Neural crest cell (in vitro differentiated cells): Measurements from ENCODE around the gene GIPC1. TPM values are rescaled to one million over a fixed set of nuclear protein-coding genes. Genes with fewer than 3 reads are reported as not detected.

ENCODE experiments used
- DNase-seq: peaks from one replicate; pipeline ENCODE4 v3.0.0; 2021; ENCODE audit warnings: low read depth, mixed read lengths, low spot score
- H3K27ac Mint-ChIP-seq: one replicate; pipeline ENCODE4 v1.8.0; 2021; ENCODE audit warnings: mild to moderate bottlenecking, mixed read lengths; ENCODE audit not compliant: unreplicated experiment
- H3K27me3 Mint-ChIP-seq: 2 replicates; pipeline ENCODE4 v1.8.0; 2021; ENCODE audit warnings: low read depth, mild to moderate bottlenecking, mixed read lengths
- H3K36me3 Mint-ChIP-seq: 2 replicates; pipeline ENCODE4 v1.8.0; 2021; ENCODE audit warnings: low read depth, mild to moderate bottlenecking, mixed read lengths
- H3K4me1 Mint-ChIP-seq: 2 replicates; pipeline ENCODE4 v1.8.0; 2021; ENCODE audit warnings: mixed read lengths
- H3K4me3 Mint-ChIP-seq: one replicate; pipeline ENCODE4 v1.8.0; 2021; ENCODE audit warnings: mild to moderate bottlenecking, mixed read lengths
- H3K9me3 Mint-ChIP-seq: 2 replicates; pipeline ENCODE4 v1.8.0; 2021; ENCODE audit warnings: mixed read lengths
- CTCF ChIP-seq: fragments of 200-600 bp; sonication (generic); conservative IDR thresholded peaks from 2 replicates; pipeline ENCODE4 v1.5.0; 2021; ENCODE audit warnings: antibody characterized with exemption, mild to moderate bottlenecking
- total RNA-seq: library from RNA; stranded (reverse); gene quantifications from 2 replicates; pipeline ENCODE4 v1.2.1, GENCODE V29; 2021

GIPC1 gene
- total RNA-seq, 1 donor from 2014 or later: 72.5 TPM

- Mint-ChIP-seq H3K27ac (no peak overlapping the region), H3K36me3 (peaks cover 2% of the 10 kb centered on the region), H3K4me3 (no peak overlapping the region), H3K9me3 (no peaks in the 10 kb centered on the region), H3K4me1 (peaks cover 16% of the 10 kb centered on the region), H3K27me3 (peaks cover 9% of the 10 kb centered on the region)
- no peak for TF ChIP-seq CTCF
- no peak for DNase-seq
Measured at GRCh38 chr19:14473073-14473977, 22.6 kb downstream of the GIPC1 start.

DNA sequence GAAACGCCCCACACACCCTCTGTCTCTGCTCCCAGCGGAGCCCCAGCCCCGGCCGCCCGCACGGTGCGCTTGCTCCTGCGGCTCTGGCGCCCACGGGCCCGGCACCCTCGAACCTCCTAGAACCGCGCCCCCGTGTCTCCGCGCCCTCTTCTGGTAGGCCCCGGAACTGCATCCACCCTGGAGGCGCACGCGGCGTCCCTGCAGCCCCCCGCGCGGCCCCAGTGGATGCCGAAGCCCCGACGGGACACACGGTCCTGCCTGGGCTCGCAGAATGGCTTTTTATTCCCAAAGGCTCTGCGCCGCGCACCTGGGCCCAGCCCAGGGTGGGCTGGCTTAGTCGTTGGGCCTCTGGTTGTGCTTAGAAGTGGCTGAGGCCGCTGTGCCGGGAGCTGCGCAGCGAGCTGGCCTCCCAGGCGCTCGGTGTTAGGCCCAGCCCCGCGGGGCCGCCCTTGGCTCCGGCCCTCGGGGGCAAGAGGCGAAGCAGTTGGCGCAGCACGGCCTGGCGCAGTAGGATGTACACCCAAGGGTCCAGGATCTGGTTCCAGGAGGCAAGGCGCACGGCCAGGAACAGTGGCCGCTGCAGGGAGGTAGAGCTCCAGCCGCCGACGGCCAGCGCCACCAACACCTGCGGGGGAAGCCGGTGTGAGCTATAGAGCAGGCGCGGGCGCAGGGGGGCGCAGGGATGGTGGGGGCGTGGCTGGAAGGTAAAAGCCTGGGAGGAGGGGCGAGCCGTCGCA, 23.6 kb downstream of the GIPC1 start:
- peak; percentile 99 for TF ChIP-seq CTCF
- Mint-ChIP-seq H3K4me3 (no peak overlapping the region), H3K36me3 (peaks cover 2% of the 10 kb centered on the region), H3K4me1 (peaks cover 16% of the 10 kb centered on the region), H3K27me3 (peaks cover 9% of the 10 kb centered on the region), H3K27ac (no peak overlapping the region), H3K9me3 (no peaks in the 10 kb centered on the region)
- DNase-seq: peak; percentile 95

DNA sequence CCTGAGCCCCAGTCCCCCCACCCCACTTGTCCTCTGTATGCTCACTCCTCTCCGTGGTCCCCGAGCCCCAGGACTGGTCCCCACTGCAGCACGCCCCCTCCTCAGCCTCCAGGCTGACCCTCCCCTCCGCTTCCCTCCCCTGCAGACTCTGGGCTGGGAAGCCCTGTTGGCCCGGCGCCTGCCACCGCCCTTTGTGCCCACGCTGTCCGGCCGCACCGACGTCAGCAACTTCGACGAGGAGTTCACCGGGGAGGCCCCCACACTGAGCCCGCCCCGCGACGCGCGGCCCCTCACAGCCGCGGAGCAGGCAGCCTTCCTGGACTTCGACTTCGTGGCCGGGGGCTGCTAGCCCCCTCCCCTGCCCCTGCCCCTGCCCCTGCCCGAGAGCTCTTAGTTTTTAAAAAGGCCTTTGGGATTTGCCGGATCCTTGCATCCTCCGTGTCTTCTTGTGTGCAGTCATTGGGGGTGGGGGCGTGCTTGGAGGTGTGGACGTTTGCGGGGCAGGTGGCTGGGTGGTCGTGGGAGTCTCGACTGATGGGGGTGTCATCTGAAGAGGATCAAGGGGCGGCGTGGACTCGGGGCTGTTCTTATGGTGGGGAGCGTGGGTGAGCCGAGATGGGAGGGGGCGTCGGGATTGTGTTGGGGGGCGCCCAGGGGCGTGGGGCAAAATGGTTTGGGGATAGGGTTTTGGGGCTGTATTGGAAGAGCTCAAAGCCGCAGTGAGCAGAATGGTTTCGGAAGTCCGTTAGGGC, 24.3 kb downstream of the GIPC1 start:
- Mint-ChIP-seq H3K4me3 (no peak overlapping the region), H3K27me3 (peaks cover 8% of the 10 kb centered on the region), H3K4me1 (peaks cover 14% of the 10 kb centered on the region), H3K27ac (no peak overlapping the region), H3K36me3 (peaks cover 1% of the 10 kb centered on the region), H3K9me3 (no peaks in the 10 kb centered on the region)
- TF ChIP-seq CTCF: no peak
- no peak for DNase-seq

DNA sequence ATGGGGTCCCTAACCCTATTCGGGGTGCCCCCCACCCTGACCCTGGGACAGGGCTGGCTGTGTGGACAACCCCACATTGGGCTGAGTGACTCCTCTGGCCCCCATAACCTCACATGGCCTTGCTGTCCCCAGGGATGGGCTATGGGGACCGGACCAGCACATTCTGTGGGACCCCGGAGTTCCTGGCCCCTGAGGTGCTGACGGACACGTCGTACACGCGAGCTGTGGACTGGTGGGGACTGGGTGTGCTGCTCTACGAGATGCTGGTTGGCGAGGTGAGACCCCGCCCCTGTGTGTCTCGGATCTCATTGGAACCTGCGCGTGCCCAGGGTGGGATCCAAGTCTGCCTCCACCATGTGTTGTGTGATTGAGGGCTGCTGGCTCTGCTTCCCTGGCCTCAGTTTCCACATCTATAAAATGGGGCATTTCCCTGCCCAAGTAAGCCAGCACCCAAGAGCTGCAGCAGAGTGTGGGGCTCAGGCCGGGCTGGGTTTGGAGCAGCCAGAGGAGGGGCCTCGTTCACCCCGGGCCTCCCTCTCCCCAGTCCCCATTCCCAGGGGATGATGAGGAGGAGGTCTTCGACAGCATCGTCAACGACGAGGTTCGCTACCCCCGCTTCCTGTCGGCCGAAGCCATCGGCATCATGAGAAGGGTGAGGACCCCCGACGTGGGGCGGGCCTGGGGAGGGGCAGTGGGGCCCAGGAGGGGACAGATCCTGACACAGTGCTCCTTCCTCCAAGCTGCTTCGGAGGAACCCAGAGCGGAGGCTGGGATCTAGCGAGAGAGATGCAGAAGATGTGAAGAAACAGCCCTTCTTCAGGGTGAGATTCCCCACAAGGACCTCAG, 25.7 kb downstream of the GIPC1 start:
- Mint-ChIP-seq H3K9me3 (no peaks in the 10 kb centered on the region), H3K27ac (no peak overlapping the region), H3K4me3 (no peak overlapping the region), H3K36me3 (no peaks in the 10 kb centered on the region), H3K4me1 (peaks cover 7% of the 10 kb centered on the region), H3K27me3 (peaks cover 7% of the 10 kb centered on the region)
- no peak for TF ChIP-seq CTCF
- DNase-seq: no peak
